Smooth muscle cell (in vitro differentiated cells): Measurements from ENCODE around the gene CPEB1. TPM values are rescaled to one million over a fixed set of nuclear protein-coding genes. Genes with fewer than 3 reads are reported as not detected.

ENCODE experiments used
- DNase-seq: peaks from one replicate; lab custom pipeline; 2025; ENCODE audit not compliant: unreplicated experiment; lab: John Stamatoyannopoulos, UW
- H2AFZ ChIP-seq: fragments of 200-600 bp; sonication (generic); 2 replicates; pipeline ENCODE4 v1.6.0; 2016; ENCODE audit warnings: antibody characterized with exemption, low read depth, mild to moderate bottlenecking
- H3F3A ChIP-seq: fragments of 200-600 bp; sonication (generic); 2 replicates; pipeline ENCODE4 v1.6.0; 2017; ENCODE audit warnings: antibody characterized with exemption, low read depth
- H3K27ac ChIP-seq: fragments of 200-600 bp; sonication (generic); 2 replicates; pipeline ENCODE4 v1.5.1; 2016; ENCODE audit warnings: low read depth, mild to moderate bottlenecking
- H3K27me3 ChIP-seq: fragments of 200-600 bp; sonication (generic); 2 replicates; pipeline ENCODE4 v1.6.1; 2016; ENCODE audit warnings: low read depth, mild to moderate bottlenecking
- H3K36me3 ChIP-seq: fragments of 200-600 bp; sonication (generic); 2 replicates; pipeline ENCODE4 v1.5.1; 2016; ENCODE audit warnings: low read depth
- H3K4me1 ChIP-seq: fragments of 200-600 bp; sonication (generic); 2 replicates; pipeline ENCODE4 v1.5.1; 2016; ENCODE audit warnings: low read depth
- H3K4me2 ChIP-seq: fragments of 200-600 bp; sonication (generic); 2 replicates; pipeline ENCODE4 v1.6.0; 2016; ENCODE audit warnings: mild to moderate bottlenecking
- H3K4me3 ChIP-seq: fragments of 200-600 bp; sonication (generic); 2 replicates; pipeline ENCODE4 v1.5.1; 2016; ENCODE audit warnings: mild to moderate bottlenecking
- H3K79me2 ChIP-seq: fragments of 200-600 bp; sonication (generic); 2 replicates; pipeline ENCODE4 v1.6.0; 2016; ENCODE audit warnings: low read depth, mild to moderate bottlenecking
- H3K9ac ChIP-seq: fragments of 200-600 bp; sonication (generic); 2 replicates; pipeline ENCODE4 v1.6.0; 2016; ENCODE audit warnings: low read depth
- H3K9me3 ChIP-seq: fragments of 200-600 bp; sonication (generic); replicated peaks from 2 replicates; pipeline ENCODE4 v1.5.1; 2016; ENCODE audit warnings: low read depth
- H4K20me1 ChIP-seq: fragments of 200-600 bp; sonication (generic); 2 replicates; pipeline ENCODE4 v1.6.0; 2016; ENCODE audit warnings: low read depth
- WGBS: methylation state at CpG from one replicate; pipeline ENCODE4 v1.1.7; 2016; ENCODE audit warnings: low lambda C conversion rate; 5-methylcytosine and 5-hydroxymethylcytosine counted together
- polyA plus RNA-seq: library from polyadenylated mRNA; unstranded; fragments of >200 nt; fragmentation: Nextera tagmentation; extraction: Ambion mirVana; gene quantifications from 2 replicates; pipeline ENCODE4 v1.2.1, GENCODE V29; 2016
- total RNA-seq: library from RNA; depleted of rRNA; stranded (reverse); fragments of >200 nt; gene quantifications from 2 replicates; pipeline ENCODE4 v1.2.3, GENCODE V29; 2014
- TF ChIP-seq, protein P1 (sequence below): fragments of 200-600 bp; sonication (generic); IDR thresholded peaks from 2 replicates; pipeline ENCODE4 v1.5.1; 2017; ENCODE audit warnings: borderline replicate concordance, mild to moderate bottlenecking, antibody characterized with exemption; ENCODE audit not compliant: insufficient read depth, poor library complexity, severe bottlenecking

The CPEB1 gene
- total and polyA plus RNA-seq, 2 experiments from 2014 or later, result 5.8 to 9.8 TPM

DNA sequence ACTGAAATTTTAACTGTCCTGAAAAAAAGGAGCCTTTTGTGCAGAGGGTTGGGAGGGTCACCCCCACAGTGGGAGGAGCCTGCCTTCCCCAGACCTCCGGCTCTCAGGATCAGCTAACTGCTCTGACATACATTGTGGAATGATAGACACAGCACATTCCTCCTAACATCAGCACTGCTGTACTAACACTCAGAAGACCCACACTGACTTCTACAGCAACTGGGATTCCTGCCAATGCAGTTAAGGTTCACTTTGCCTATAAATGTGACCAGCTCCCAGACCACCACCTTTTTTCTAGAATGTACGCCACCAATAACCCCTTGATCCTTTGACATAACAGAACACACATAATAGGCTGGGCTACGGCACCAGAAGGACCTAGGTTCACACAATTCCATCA is 3.2 kb downstream of the CPEB1 start:
- no peaks in the 10 kb centered on the region for H4K20me1 ChIP-seq

DNA sequence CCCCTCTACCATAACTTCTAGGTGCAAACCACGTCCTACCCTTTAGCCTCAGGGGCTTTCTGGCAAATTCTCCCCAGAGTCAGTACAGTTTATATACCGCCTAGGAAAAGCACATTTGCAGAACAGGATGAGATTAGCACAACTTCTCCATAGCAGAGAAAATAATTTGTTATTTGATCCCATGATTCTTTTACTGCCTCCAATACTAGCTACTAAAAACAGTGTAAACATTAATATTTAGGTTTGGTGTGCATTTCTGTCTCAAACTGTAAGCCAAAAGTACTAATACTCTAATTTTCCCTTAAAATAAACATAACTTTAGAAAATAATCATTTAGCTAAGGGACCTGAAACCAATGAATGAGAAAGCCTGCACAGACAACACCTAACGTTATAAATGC is 4.5 kb downstream of the CPEB1 start:
- H3K27ac ChIP-seq, result no peak overlapping the region
- H3K27me3 ChIP-seq, result peaks cover 88% of the 10 kb centered on the region
- H3K9ac ChIP-seq, result no peak overlapping the region
- H3K4me3 ChIP-seq, result no peak overlapping the region
- 73% methylated on average over 3 of the region's 3 CpGs for WGBS
- no peak overlapping the region for H3K4me2 ChIP-seq
- H3K9me3 ChIP-seq, result no peaks in the 10 kb centered on the region
- H4K20me1 ChIP-seq, result no peaks in the 10 kb centered on the region
- DNase-seq, result no peak
- no peaks in the 10 kb centered on the region for H3K36me3 ChIP-seq
- no peaks in the 10 kb centered on the region for H3F3A ChIP-seq
- H3K79me2 ChIP-seq, result no peaks in the 10 kb centered on the region
- TF ChIP-seq, protein P1, sequence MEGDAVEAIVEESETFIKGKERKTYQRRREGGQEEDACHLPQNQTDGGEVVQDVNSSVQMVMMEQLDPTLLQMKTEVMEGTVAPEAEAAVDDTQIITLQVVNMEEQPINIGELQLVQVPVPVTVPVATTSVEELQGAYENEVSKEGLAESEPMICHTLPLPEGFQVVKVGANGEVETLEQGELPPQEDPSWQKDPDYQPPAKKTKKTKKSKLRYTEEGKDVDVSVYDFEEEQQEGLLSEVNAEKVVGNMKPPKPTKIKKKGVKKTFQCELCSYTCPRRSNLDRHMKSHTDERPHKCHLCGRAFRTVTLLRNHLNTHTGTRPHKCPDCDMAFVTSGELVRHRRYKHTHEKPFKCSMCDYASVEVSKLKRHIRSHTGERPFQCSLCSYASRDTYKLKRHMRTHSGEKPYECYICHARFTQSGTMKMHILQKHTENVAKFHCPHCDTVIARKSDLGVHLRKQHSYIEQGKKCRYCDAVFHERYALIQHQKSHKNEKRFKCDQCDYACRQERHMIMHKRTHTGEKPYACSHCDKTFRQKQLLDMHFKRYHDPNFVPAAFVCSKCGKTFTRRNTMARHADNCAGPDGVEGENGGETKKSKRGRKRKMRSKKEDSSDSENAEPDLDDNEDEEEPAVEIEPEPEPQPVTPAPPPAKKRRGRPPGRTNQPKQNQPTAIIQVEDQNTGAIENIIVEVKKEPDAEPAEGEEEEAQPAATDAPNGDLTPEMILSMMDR, result no peak
- no peak overlapping the region for H2AFZ ChIP-seq
- peaks cover 8% of the 10 kb centered on the region for H3K4me1 ChIP-seq

More for the DNA sequence above, 3.2 kb downstream of the CPEB1 start:
- Histone ChIP-seq H3K27ac (no peak overlapping the region), H2AFZ (no peak overlapping the region), H3K27me3 (peaks cover 88% of the 10 kb centered on the region), H3K9me3 (no peaks in the 10 kb centered on the region), H3F3A (no peaks in the 10 kb centered on the region), H3K4me2 (no peak overlapping the region), H3K4me1 (peaks cover 8% of the 10 kb centered on the region), H3K4me3 (no peak overlapping the region), H3K36me3 (no peaks in the 10 kb centered on the region), H3K79me2 (no peaks in the 10 kb centered on the region), H3K9ac (no peak overlapping the region)
- DNase-seq, result no peak
- 68% methylated on average over 3 of the region's 3 CpGs for WGBS
- TF ChIP-seq, protein P1, result no peak

- no peaks in the 10 kb centered on the region for H3K9me3 ChIP-seq
- H3K36me3 ChIP-seq, result no peaks in the 10 kb centered on the region
- H3K27me3 ChIP-seq, result peaks cover 88% of the 10 kb centered on the region
- H2AFZ ChIP-seq, result no peak overlapping the region
- H3K27ac ChIP-seq, result no peak overlapping the region
- H3K9ac ChIP-seq, result no peak overlapping the region
- DNase-seq, result no peak
- H3K79me2 ChIP-seq, result no peaks in the 10 kb centered on the region
- H3K4me2 ChIP-seq, result no peak overlapping the region
- no peaks in the 10 kb centered on the region for H4K20me1 ChIP-seq
- 49% methylated on average over 2 of the region's 2 CpGs for WGBS
- TF ChIP-seq, protein P1, result no peak
- no peak overlapping the region for H3K4me3 ChIP-seq
- peaks cover 3% of the 10 kb centered on the region for H3K4me1 ChIP-seq
- H3F3A ChIP-seq, result no peaks in the 10 kb centered on the region
These were observed 5.9 kb downstream of the CPEB1 start for GRCh38 chr15:82641129-82641798.

DNA sequence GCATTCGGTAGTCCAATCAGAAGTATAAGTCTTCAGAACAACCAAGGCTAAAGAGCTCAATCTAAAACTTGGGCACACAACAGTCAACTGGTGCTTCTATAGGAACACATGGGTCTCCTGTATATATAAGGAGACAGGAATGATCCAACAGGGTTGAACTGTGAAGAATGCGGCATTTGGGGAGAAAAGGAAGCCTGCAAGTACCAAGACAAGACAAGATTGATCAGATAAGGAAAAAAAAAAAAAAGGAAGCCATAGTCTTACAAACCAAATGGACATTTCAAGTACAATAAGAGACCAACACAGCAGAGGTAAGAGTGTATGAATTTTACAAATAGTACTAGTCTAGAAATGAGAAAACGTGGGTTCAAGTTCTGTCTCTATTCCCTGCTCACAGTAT is 6.5 kb downstream of the CPEB1 start:
- Histone ChIP-seq H3K79me2 (no peaks in the 10 kb centered on the region), H4K20me1 (no peaks in the 10 kb centered on the region), H3K4me2 (no peak overlapping the region), H3K36me3 (no peaks in the 10 kb centered on the region), H3F3A (no peaks in the 10 kb centered on the region), H3K9me3 (no peaks in the 10 kb centered on the region), H3K4me1 (no peaks in the 10 kb centered on the region), H2AFZ (no peak overlapping the region), H3K27ac (no peak overlapping the region), H3K27me3 (peaks cover 88% of the 10 kb centered on the region), H3K4me3 (no peak overlapping the region), H3K9ac (no peak overlapping the region)
- TF ChIP-seq, protein P1, result no peak
- DNase-seq, result no peak
- WGBS, result 86% methylated on average over 3 of the region's 3 CpGs
